Breast epithelium (tissue), 3 donors: ENCODE data around the gene ANKRD11.
"Not testable (repeated sequence)": the region's sequence is repeated elsewhere in the genome, so short reads cannot be mapped to it uniquely, and the experiment has no call there.

Experiments used
- POLR2A ChIP-seq: fragments of 450-650 bp; IDR thresholded peaks from one replicate; pipeline ENCODE4 v1.6.1; 2016; ENCODE audit warnings: antibody characterized with exemption, mild to moderate bottlenecking, moderate library complexity
- TF ChIP-seq, protein P1 (sequence below), 3 donors: fragments of 450-650 bp; IDR thresholded peaks; one replicate each; pipeline ENCODE4 v1.5.1; 2016 to 2017; ENCODE audit warnings: antibody characterized with exemption in 3 of 3, mild to moderate bottlenecking in 3 of 3, moderate library complexity in 3 of 3

DNA sequence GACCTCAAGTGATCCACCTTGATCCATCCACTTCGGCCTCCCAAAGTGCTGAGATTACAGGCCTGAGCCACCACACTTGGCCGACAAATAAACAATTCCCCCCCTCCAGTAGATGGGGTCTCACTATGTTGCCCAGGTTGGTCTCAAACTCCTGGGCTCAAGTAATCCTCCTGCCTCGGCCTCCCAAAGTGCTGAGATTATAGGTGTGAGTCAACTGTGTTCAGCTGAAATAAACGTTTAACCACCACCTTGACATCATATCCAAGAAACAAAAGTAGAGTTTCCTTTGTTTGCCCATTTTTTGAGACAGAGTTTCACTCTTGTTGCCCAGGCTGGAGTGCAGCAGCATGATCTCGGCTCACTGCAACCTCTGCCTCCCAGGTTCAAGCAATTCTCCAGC, 107.8 kb downstream of the ANKRD11 start:
- TF ChIP-seq, protein P1, sequence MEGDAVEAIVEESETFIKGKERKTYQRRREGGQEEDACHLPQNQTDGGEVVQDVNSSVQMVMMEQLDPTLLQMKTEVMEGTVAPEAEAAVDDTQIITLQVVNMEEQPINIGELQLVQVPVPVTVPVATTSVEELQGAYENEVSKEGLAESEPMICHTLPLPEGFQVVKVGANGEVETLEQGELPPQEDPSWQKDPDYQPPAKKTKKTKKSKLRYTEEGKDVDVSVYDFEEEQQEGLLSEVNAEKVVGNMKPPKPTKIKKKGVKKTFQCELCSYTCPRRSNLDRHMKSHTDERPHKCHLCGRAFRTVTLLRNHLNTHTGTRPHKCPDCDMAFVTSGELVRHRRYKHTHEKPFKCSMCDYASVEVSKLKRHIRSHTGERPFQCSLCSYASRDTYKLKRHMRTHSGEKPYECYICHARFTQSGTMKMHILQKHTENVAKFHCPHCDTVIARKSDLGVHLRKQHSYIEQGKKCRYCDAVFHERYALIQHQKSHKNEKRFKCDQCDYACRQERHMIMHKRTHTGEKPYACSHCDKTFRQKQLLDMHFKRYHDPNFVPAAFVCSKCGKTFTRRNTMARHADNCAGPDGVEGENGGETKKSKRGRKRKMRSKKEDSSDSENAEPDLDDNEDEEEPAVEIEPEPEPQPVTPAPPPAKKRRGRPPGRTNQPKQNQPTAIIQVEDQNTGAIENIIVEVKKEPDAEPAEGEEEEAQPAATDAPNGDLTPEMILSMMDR (IDR thresholded peaks at IDR 0.05): not testable (repeated sequence)
- TF ChIP-seq POLR2A: not testable (repeated sequence)
